SK-N-SH treated with all-trans-retinoic acid at 6 μM for 48 hours (cell line): ENCODE results near the gene CSH1.
"Not testable (repeated sequence)": the region's sequence is repeated elsewhere in the genome, so short reads cannot be mapped to it uniquely, and the experiment has no call there.

Source experiments
- ATAC-seq: fragments of 200-7000 bp; cut with Tn5 transposase; 3 replicates; pipeline ENCODE4 v1.9.1; 2020; ENCODE audit warnings: mild to moderate bottlenecking, moderate library complexity
- ARNTL ChIP-seq: fragments of 450-650 bp; formaldehyde crosslinking; IDR thresholded peaks from 2 replicates; pipeline ENCODE4 v1.5.0; 2020; ENCODE audit warnings: low read depth, mild to moderate bottlenecking, moderate library complexity, borderline replicate concordance
- BACH2 ChIP-seq: fragments of 250-450 bp; sonication (Bioruptor Pico); IDR thresholded peaks from 2 replicates; pipeline ENCODE4 v1.9.0; 2021; ENCODE audit warnings: mild to moderate bottlenecking, borderline replicate concordance
- CREB5 ChIP-seq: fragments of 250-450 bp; sonication (Bioruptor Pico); IDR thresholded peaks from 2 replicates; pipeline ENCODE4 v1.5.1; 2020; ENCODE audit warnings: low read depth, mild to moderate bottlenecking, moderate library complexity
- CSDC2 ChIP-seq: fragments of 250-450 bp; sonication (Bioruptor Pico); IDR thresholded peaks from 2 replicates; pipeline ENCODE4 v1.5.0; 2020; ENCODE audit warnings: mild to moderate bottlenecking, moderate library complexity
- ESRRG ChIP-seq: fragments of 250-450 bp; sonication (Bioruptor Pico); IDR thresholded peaks from 2 replicates; pipeline ENCODE4 v1.6.1; 2021; ENCODE audit warnings: mild to moderate bottlenecking
- GLIS3 ChIP-seq: fragments of 250-450 bp; sonication (Bioruptor Pico); IDR thresholded peaks from 2 replicates; pipeline ENCODE4 v1.5.0; 2020; ENCODE audit warnings: mild to moderate bottlenecking, moderate library complexity
- ISL1 ChIP-seq: fragments of 250-450 bp; sonication (Bioruptor Pico); IDR thresholded peaks from 2 replicates; pipeline ENCODE4 v2.1.2; 2022; ENCODE audit warnings: mild to moderate bottlenecking, moderate library complexity
- OSR1 ChIP-seq: fragments of 250-450 bp; sonication (Bioruptor Pico); IDR thresholded peaks from 2 replicates; pipeline ENCODE4 v1.8.0; 2022; ENCODE audit warnings: moderate library complexity, mild to moderate bottlenecking, inconsistent platforms
- PATZ1 ChIP-seq: fragments of 250-450 bp; sonication (Bioruptor Pico); IDR thresholded peaks from 2 replicates; pipeline ENCODE4 v1.8.0; 2020; ENCODE audit warnings: mild to moderate bottlenecking, moderate library complexity, borderline replicate concordance
- RARB ChIP-seq: fragments of 250-450 bp; sonication (Bioruptor Pico); IDR thresholded peaks from 2 replicates; pipeline ENCODE4 v1.8.0; 2021; ENCODE audit warnings: mild to moderate bottlenecking, moderate library complexity
- SNAI2 ChIP-seq: fragments of 250-450 bp; sonication (Bioruptor Pico); IDR thresholded peaks from 2 replicates; pipeline ENCODE4 v1.5.0; 2020; ENCODE audit warnings: mild to moderate bottlenecking, moderate library complexity
- TCF4 ChIP-seq: fragments of 250-450 bp; sonication (Bioruptor Pico); IDR thresholded peaks from 2 replicates; pipeline ENCODE4 v1.8.0; 2021; ENCODE audit warnings: mild to moderate bottlenecking, moderate library complexity, borderline replicate concordance
- TOX ChIP-seq: fragments of 250-450 bp; sonication (Bioruptor Pico); IDR thresholded peaks from 2 replicates; pipeline ENCODE4 v1.8.0; 2021; ENCODE audit warnings: mild to moderate bottlenecking, moderate library complexity, borderline replicate concordance
- TSHZ2 ChIP-seq: fragments of 250-450 bp; sonication (Bioruptor Pico); IDR thresholded peaks from 2 replicates; pipeline ENCODE4 v1.5.0; 2020; ENCODE audit warnings: mild to moderate bottlenecking, moderate library complexity
- ZFP3 ChIP-seq: fragments of 250-450 bp; sonication (Bioruptor Pico); IDR thresholded peaks from 2 replicates; pipeline ENCODE4 v1.5.0; 2020; ENCODE audit warnings: mild to moderate bottlenecking, moderate library complexity
- ZFP30 ChIP-seq: fragments of 450-650 bp; formaldehyde crosslinking; IDR thresholded peaks from 2 replicates; pipeline ENCODE4 v1.5.0; 2022; ENCODE audit warnings: mild to moderate bottlenecking, moderate library complexity
- ZNF565 ChIP-seq: fragments of 450-650 bp; formaldehyde crosslinking; conservative IDR thresholded peaks from 2 replicates; pipeline ENCODE4 v1.5.0; 2020; ENCODE audit warnings: low read depth, mild to moderate bottlenecking, moderate library complexity
- ZNF70 ChIP-seq: fragments of 450-650 bp; formaldehyde crosslinking; IDR thresholded peaks from 2 replicates; pipeline ENCODE4 v1.5.0; 2020; ENCODE audit warnings: mild to moderate bottlenecking, moderate library complexity
- TF ChIP-seq, protein P1 (sequence below): fragments of 250-450 bp; sonication (Bioruptor Pico); IDR thresholded peaks from 2 replicates; pipeline ENCODE4 v1.8.0; 2021; ENCODE audit warnings: low read depth, mild to moderate bottlenecking, moderate library complexity, borderline replicate concordance
- TF ChIP-seq, protein P2 (sequence below): fragments of 250-450 bp; sonication (Bioruptor Pico); IDR thresholded peaks from 2 replicates; pipeline ENCODE4 v1.5.1; 2021; ENCODE audit warnings: mild to moderate bottlenecking, moderate library complexity

The CSH1 gene

GRCh38 chr17:63911041-63911635 lies 14.8 kb upstream of the CSH1 start, which contains the start of gene CSHL1:
TSS of gene CSHL1 (minus strand) at chr17:63911258. CDS start at chr17:63911196, 62 bp downstream.
- no peak for ATAC-seq
- TF ChIP-seq ZNF565 (CRISPR knock-in tag) (no peak), OSR1 (CRISPR knock-in tag) (no peak), ISL1 (CRISPR knock-in tag) (no peak), CSDC2 (CRISPR knock-in tag) (no peak), GLIS3 (CRISPR knock-in tag) (no peak), ESRRG (no peak), TSHZ2 (CRISPR knock-in tag) (no peak), SNAI2 (CRISPR knock-in tag) (no peak), ZFP3 (CRISPR knock-in tag) (no peak), BACH2 (CRISPR knock-in tag) (no peak), TCF4 (no peak), ZNF70 (CRISPR knock-in tag) (no peak), ARNTL (CRISPR knock-in tag) (no peak), ZFP30 (CRISPR knock-in tag) (no peak), CREB5 (CRISPR knock-in tag) (no peak), PATZ1 (CRISPR knock-in tag) (no peak)
- TF ChIP-seq, protein P1, sequence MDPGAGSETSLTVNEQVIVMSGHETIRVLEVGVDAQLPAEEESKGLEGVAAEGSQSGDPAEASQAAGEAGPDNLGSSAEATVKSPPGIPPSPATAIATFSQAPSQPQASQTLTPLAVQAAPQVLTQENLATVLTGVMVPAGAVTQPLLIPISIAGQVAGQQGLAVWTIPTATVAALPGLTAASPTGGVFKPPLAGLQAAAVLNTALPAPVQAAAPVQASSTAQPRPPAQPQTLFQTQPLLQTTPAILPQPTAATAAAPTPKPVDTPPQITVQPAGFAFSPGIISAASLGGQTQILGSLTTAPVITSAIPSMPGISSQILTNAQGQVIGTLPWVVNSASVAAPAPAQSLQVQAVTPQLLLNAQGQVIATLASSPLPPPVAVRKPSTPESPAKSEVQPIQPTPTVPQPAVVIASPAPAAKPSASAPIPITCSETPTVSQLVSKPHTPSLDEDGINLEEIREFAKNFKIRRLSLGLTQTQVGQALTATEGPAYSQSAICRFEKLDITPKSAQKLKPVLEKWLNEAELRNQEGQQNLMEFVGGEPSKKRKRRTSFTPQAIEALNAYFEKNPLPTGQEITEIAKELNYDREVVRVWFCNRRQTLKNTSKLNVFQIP (CRISPR knock-in tag): no peak
- TF ChIP-seq, protein P2, sequence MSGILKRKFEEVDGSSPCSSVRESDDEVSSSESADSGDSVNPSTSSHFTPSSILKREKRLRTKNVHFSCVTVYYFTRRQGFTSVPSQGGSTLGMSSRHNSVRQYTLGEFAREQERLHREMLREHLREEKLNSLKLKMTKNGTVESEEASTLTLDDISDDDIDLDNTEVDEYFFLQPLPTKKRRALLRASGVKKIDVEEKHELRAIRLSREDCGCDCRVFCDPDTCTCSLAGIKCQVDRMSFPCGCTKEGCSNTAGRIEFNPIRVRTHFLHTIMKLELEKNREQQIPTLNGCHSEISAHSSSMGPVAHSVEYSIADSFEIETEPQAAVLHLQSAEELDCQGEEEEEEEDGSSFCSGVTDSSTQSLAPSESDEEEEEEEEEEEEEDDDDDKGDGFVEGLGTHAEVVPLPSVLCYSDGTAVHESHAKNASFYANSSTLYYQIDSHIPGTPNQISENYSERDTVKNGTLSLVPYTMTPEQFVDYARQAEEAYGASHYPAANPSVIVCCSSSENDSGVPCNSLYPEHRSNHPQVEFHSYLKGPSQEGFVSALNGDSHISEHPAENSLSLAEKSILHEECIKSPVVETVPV (CRISPR knock-in tag): no peak
- TF ChIP-seq, all 23 proteins: peak for 0

DNA sequence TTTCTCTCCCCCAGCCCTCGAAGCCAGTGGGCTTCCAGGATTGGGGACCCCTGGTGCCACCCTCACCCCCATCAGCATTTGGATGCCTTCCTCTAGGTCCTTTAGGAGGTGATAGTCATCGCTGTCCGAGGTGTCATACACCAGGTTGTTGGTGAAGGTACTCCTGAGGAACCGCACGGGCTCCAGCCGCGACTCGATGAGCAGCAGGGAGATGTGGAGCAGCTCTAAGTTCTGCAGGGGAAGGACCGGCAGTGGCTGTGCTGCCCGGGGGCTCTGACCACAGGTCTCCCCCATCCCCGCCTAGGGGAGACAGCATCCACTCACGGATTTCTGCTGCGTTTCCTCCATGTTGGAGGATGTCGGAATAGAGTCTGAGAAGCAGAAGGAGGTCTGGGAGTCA lies 13.7 kb upstream of the CSH1 start:
- TF ChIP-seq ZFP3 (CRISPR knock-in tag): no peak
- no peak for TF ChIP-seq TSHZ2 (CRISPR knock-in tag)
- no peak for TF ChIP-seq CREB5 (CRISPR knock-in tag)
- TF ChIP-seq RARB (CRISPR knock-in tag): no peak
- no peak for TF ChIP-seq CSDC2 (CRISPR knock-in tag)
- no peak for TF ChIP-seq TOX (CRISPR knock-in tag)
- TF ChIP-seq PATZ1 (CRISPR knock-in tag): no peak
- ATAC-seq: no peak

- not testable (repeated sequence) for ATAC-seq
Measured at GRCh38 chr17:63909586-63909985, 13.2 kb upstream of the CSH1 start.

DNA sequence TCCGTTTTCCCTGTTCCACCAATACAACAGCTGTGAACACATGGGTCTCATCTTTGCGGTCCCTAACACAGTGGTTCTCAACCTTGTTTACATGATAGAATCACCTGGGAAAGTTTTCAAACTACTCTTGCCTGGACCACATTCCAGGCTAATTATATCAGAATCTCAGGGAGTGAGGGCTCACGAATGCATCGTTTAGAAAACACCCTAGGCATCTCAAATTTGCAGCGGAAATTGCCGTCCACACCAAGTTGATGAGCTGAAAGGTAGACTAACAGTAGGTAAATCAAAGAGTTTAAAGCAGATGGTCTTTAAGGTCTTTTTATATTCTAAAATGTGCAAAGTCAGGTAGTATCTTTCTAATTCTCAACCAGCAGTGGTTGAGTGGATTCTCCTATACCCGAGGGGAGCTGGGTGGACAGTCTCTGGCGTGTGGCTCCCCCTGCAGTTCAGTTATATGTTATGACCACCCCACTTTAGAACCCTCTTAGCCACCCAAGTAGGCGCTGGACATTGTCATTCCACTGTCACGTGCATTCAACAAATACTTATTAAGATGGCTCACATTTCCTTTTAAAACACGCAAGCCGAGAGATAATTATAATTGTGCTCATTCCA lies 10.9 kb upstream of the CSH1 start:
- peak; percentile 83 for ATAC-seq
